Mesenchymal stem cell (in vitro differentiated cells and primary cell): ENCODE data around the gene CARD10.
A peak's percentile ranks its signal among the peaks of the same experiment; 100 is the strongest.

ENCODE experiments used
- DNase-seq: peaks from one replicate; pipeline ENCODE4 v3.0.0-alpha.2; 2013
- H2AFZ ChIP-seq: one replicate; pipeline ENCODE4 v1.6.1; 2013; ENCODE audit warnings: low read depth, mild to moderate bottlenecking, control low read depth, inconsistent platforms, low read length, moderate library complexity
- H2AK5ac ChIP-seq: 2 replicates; pipeline ENCODE4 v1.6.1; 2013; ENCODE audit warnings: low read length, moderate library complexity, mild to moderate bottlenecking, inconsistent platforms; ENCODE audit not compliant: severe bottlenecking
- H2BK120ac ChIP-seq: one replicate; pipeline ENCODE4 v1.6.1; 2013; ENCODE audit warnings: low read depth, mild to moderate bottlenecking, inconsistent platforms, low read length, moderate library complexity
- H2BK12ac ChIP-seq, 2 experiments: one replicate each; pipeline ENCODE4 v1.6.1; 2013; ENCODE audit warnings: inconsistent platforms in 2 of 2, low read length in 2 of 2, mild to moderate bottlenecking in 2 of 2, moderate library complexity in 2 of 2, control low read depth in 1 of 2
- H2BK15ac ChIP-seq: one replicate; pipeline ENCODE4 v1.6.1; 2013; ENCODE audit warnings: mild to moderate bottlenecking, low read depth, inconsistent platforms; ENCODE audit not compliant: poor library complexity, severe bottlenecking
- H2BK5ac ChIP-seq: 2 replicates; pipeline ENCODE4 v1.6.1; 2013; ENCODE audit warnings: low read depth, mild to moderate bottlenecking, low read length, control low read depth, inconsistent platforms; ENCODE audit not compliant: poor library complexity, severe bottlenecking
- H3K14ac ChIP-seq, 2 experiments: one replicate each; pipeline ENCODE4 v1.6.1; 2013; ENCODE audit warnings: inconsistent platforms in 2 of 2, low read length in 2 of 2, control low read depth in 1 of 2, mild to moderate bottlenecking in 1 of 2, moderate library complexity in 1 of 2
- H3K18ac ChIP-seq, 2 experiments: one replicate each; pipeline ENCODE4 v1.6.1; 2013; ENCODE audit warnings: inconsistent platforms in 2 of 2, low read length in 2 of 2, control low read depth in 1 of 2, low read depth in 1 of 2, mild to moderate bottlenecking in 1 of 2
- H3K23ac ChIP-seq, 2 experiments: one replicate each; pipeline ENCODE4 v1.6.1; 2013; ENCODE audit warnings: inconsistent platforms in 2 of 2, low read length in 2 of 2, mild to moderate bottlenecking in 2 of 2, moderate library complexity in 2 of 2, control low read depth in 1 of 2
- H3K27ac ChIP-seq: 2 replicates; pipeline ENCODE4 v1.5.1; 2013; ENCODE audit warnings: mild to moderate bottlenecking, moderate library complexity, low read length, control low read depth, inconsistent platforms; ENCODE audit not compliant: poor library complexity, severe bottlenecking
- H3K27me3 ChIP-seq, 2 experiments: 2 replicates each; pipeline versions ENCODE4 v1.6.1 to v1.7.0; 2013; ENCODE audit warnings: low read length in 2 of 2, mild to moderate bottlenecking in 2 of 2, moderate library complexity in 2 of 2, control low read depth in 1 of 2, inconsistent platforms in 1 of 2; ENCODE audit not compliant: control insufficient read depth in 1 of 2, insufficient read depth in 1 of 2
- H3K36me3 ChIP-seq, 2 experiments: 2 replicates each; pipeline versions ENCODE4 v1.6.1 to v1.7.0; 2013; ENCODE audit warnings: low read length in 2 of 2, control low read depth in 1 of 2, inconsistent platforms in 1 of 2, low read depth in 1 of 2, mild to moderate bottlenecking in 1 of 2; ENCODE audit not compliant: insufficient read depth in 2 of 2, control insufficient read depth in 1 of 2
- H3K4ac ChIP-seq, 2 experiments: one replicate each; pipeline ENCODE4 v1.6.1; 2013; ENCODE audit warnings: inconsistent platforms in 2 of 2, low read length in 2 of 2, mild to moderate bottlenecking in 2 of 2, moderate library complexity in 2 of 2, control low read depth in 1 of 2, low read depth in 1 of 2
- H3K4me1 ChIP-seq: 2 replicates; pipeline ENCODE4 v1.6.1; 2013; ENCODE audit warnings: low read depth, low read length, control low read depth; ENCODE audit not compliant: control insufficient read depth, insufficient read depth
- H3K4me2 ChIP-seq: 2 replicates; pipeline ENCODE4 v1.6.1; 2013; ENCODE audit warnings: low read length, mild to moderate bottlenecking, inconsistent platforms; ENCODE audit not compliant: poor library complexity, severe bottlenecking
- H3K4me3 ChIP-seq, 2 experiments: 2 replicates each; pipeline versions ENCODE4 v1.5.1 to v1.7.0; 2013; ENCODE audit warnings: low read length in 2 of 2, mild to moderate bottlenecking in 2 of 2, control low read depth in 1 of 2, low read depth in 1 of 2; ENCODE audit not compliant: insufficient read depth in 1 of 2
- H3K79me1 ChIP-seq: replicated peaks from 2 replicates; pipeline ENCODE4 v1.6.1; 2013; ENCODE audit warnings: mild to moderate bottlenecking, control low read depth, low read length, inconsistent platforms; ENCODE audit not compliant: poor library complexity, severe bottlenecking
- H3K9ac ChIP-seq: 2 replicates; pipeline ENCODE4 v1.7.0; 2013; ENCODE audit warnings: mild to moderate bottlenecking, low read length, moderate library complexity
- H3K9me3 ChIP-seq: 2 replicates; pipeline ENCODE4 v1.7.0; 2013; ENCODE audit warnings: mild to moderate bottlenecking, low read length; ENCODE audit not compliant: control insufficient read depth
- H4K8ac ChIP-seq: one replicate; pipeline ENCODE4 v1.6.1; 2013; ENCODE audit warnings: inconsistent platforms, mild to moderate bottlenecking, low read length, moderate library complexity
- H4K91ac ChIP-seq: one replicate; pipeline ENCODE4 v1.6.1; 2013; ENCODE audit warnings: mild to moderate bottlenecking, low read length, inconsistent platforms
- WGBS: methylation state at CpG from one replicate; pipeline ENCODE4 v1.1.7; 2013; ENCODE audit warnings: mixed read lengths; 5-methylcytosine and 5-hydroxymethylcytosine counted together

Gene CARD10

GRCh38 chr22:37484480-37485394 is 34.5 kb downstream of the CARD10 start:
- Histone ChIP-seq H3K9me3 (no peaks in the 10 kb centered on the region), H2AFZ (no peak overlapping the region), H3K4ac (no peak overlapping the region), H3K27me3 (peaks cover 0 to 54% of the 10 kb centered on the region in 2 experiments), H2BK5ac (no peak overlapping the region), H4K8ac (no peak overlapping the region), H2BK120ac (no peak overlapping the region), H3K4me2 (no peak overlapping the region), H2BK12ac (no peak overlapping the region), H3K79me1 (peaks cover 2% of the 10 kb centered on the region), H3K14ac (no peak overlapping the region), H3K18ac (no peak overlapping the region), H3K27ac (no peak overlapping the region), H3K4me3 (no peak overlapping the region), H3K23ac (no peak overlapping the region), H2AK5ac (no peak overlapping the region), H3K36me3 (peaks cover 3 to 16% of the 10 kb centered on the region in 2 experiments), H3K9ac (no peak overlapping the region), H4K91ac (peak overlapping the region; percentile 15), H2BK15ac (peak overlapping the region; percentile 50), H3K4me1 (peaks cover 24% of the 10 kb centered on the region)
- no peak for DNase-seq
- 92% methylated on average over 34 of the region's 39 CpGs for WGBS

GRCh38 chr22:37483050-37483449 is 36.2 kb downstream of the CARD10 start:
- no peak overlapping the region for H4K91ac ChIP-seq
- no peak overlapping the region for H3K18ac ChIP-seq
- peaks cover 0 to 6% of the 10 kb centered on the region in 2 experiments for H3K36me3 ChIP-seq
- H3K14ac ChIP-seq, result no peak overlapping the region
- no peaks in the 10 kb centered on the region for H3K79me1 ChIP-seq
- H3K9me3 ChIP-seq, result no peaks in the 10 kb centered on the region
- H3K23ac ChIP-seq, result no peak overlapping the region
- H2BK5ac ChIP-seq, result no peak overlapping the region
- no peak overlapping the region for H3K4ac ChIP-seq
- H3K4me3 ChIP-seq, result no peak overlapping the region
- DNase-seq, result no peak
- no peak overlapping the region for H4K8ac ChIP-seq
- H3K4me1 ChIP-seq, result peaks cover 17% of the 10 kb centered on the region
- no peak overlapping the region for H2AFZ ChIP-seq
- no peak overlapping the region for H2BK120ac ChIP-seq
- 88% methylated on average over 13 of the region's 13 CpGs for WGBS
- no peak overlapping the region for H3K4me2 ChIP-seq
- H3K27me3 ChIP-seq, result peaks cover 0 to 63% of the 10 kb centered on the region in 2 experiments
- no peak overlapping the region for H2AK5ac ChIP-seq
- no peak overlapping the region for H3K27ac ChIP-seq
- H2BK12ac ChIP-seq, result no peak overlapping the region
- no peak overlapping the region for H3K9ac ChIP-seq
- H2BK15ac ChIP-seq, result peak overlapping the region; percentile 35

GRCh38 chr22:37482244-37482643 is 37.0 kb downstream of the CARD10 start:
- no peak overlapping the region for H3K4me3 ChIP-seq
- H3K23ac ChIP-seq, result no peak overlapping the region
- no peak overlapping the region for H2BK5ac ChIP-seq
- no peaks in the 10 kb centered on the region for H3K9me3 ChIP-seq
- peaks cover 18% of the 10 kb centered on the region for H3K4me1 ChIP-seq
- H3K4ac ChIP-seq, result peak overlapping the region in 1 of 2 experiments; percentile 9
- peaks cover 0 to 6% of the 10 kb centered on the region in 2 experiments for H3K36me3 ChIP-seq
- H2BK120ac ChIP-seq, result no peak overlapping the region
- peak overlapping the region in 1 of 2 experiments; percentile 61 for H2BK12ac ChIP-seq
- peaks cover 0 to 68% of the 10 kb centered on the region in 2 experiments for H3K27me3 ChIP-seq
- 89% methylated on average over 9 of the region's 9 CpGs for WGBS
- no peaks in the 10 kb centered on the region for H3K79me1 ChIP-seq
- no peak overlapping the region for H3K9ac ChIP-seq
- peak overlapping the region in 1 of 2 experiments; percentile 37 for H3K14ac ChIP-seq
- no peak overlapping the region for H2AFZ ChIP-seq
- no peak overlapping the region for H3K18ac ChIP-seq
- H3K27ac ChIP-seq, result no peak overlapping the region
- no peak overlapping the region for H2AK5ac ChIP-seq
- no peak for DNase-seq
- peak overlapping the region; percentile 25 for H4K91ac ChIP-seq
- H2BK15ac ChIP-seq, result peak overlapping the region; percentile 40
- no peak overlapping the region for H3K4me2 ChIP-seq
- no peak overlapping the region for H4K8ac ChIP-seq

GRCh38 chr22:37481347-37481907 is 37.8 kb downstream of the CARD10 start:
- H3K4ac ChIP-seq, result no peak overlapping the region
- H3K23ac ChIP-seq, result no peak overlapping the region
- no peak overlapping the region for H2BK15ac ChIP-seq
- H3K27me3 ChIP-seq, result peaks cover 0 to 65% of the 10 kb centered on the region in 2 experiments
- H4K8ac ChIP-seq, result no peak overlapping the region
- no peak overlapping the region for H2AFZ ChIP-seq
- H3K9me3 ChIP-seq, result no peaks in the 10 kb centered on the region
- H4K91ac ChIP-seq, result no peak overlapping the region
- H2BK120ac ChIP-seq, result no peak overlapping the region
- 85% methylated on average over 11 of the region's 12 CpGs for WGBS
- H3K79me1 ChIP-seq, result no peaks in the 10 kb centered on the region
- H3K4me1 ChIP-seq, result peaks cover 14% of the 10 kb centered on the region
- H3K4me3 ChIP-seq, result no peak overlapping the region
- no peak overlapping the region for H3K14ac ChIP-seq
- DNase-seq, result no peak
- no peak overlapping the region for H2AK5ac ChIP-seq
- no peak overlapping the region for H3K9ac ChIP-seq
- H3K4me2 ChIP-seq, result no peak overlapping the region
- H3K27ac ChIP-seq, result no peak overlapping the region
- H2BK5ac ChIP-seq, result no peak overlapping the region
- H3K18ac ChIP-seq, result no peak overlapping the region
- H2BK12ac ChIP-seq, result peak overlapping the region in 1 of 2 experiments; percentile 4
- peaks cover 0 to 10% of the 10 kb centered on the region in 2 experiments for H3K36me3 ChIP-seq
